IPS DF 6.9 (cell line): ENCODE measurements around the gene PURA.

ENCODE experiments used
- DNase-seq: peaks from one replicate; pipeline ENCODE4 v3.0.0-alpha.2; 2013; ENCODE audit warnings: low read depth, low spot score
- H3K27ac ChIP-seq: one replicate; pipeline ENCODE4 v1.5.1; 2013; ENCODE audit warnings: low read length, control low read depth
- H3K27me3 ChIP-seq: 2 replicates; pipeline ENCODE4 v1.6.1; 2013; ENCODE audit warnings: mild to moderate bottlenecking, low read length; ENCODE audit not compliant: control insufficient read depth, insufficient read depth
- H3K36me3 ChIP-seq: 2 replicates; pipeline ENCODE4 v1.6.1; 2013; ENCODE audit warnings: low read length; ENCODE audit not compliant: control insufficient read depth, insufficient read depth
- H3K4me1 ChIP-seq: 2 replicates; pipeline ENCODE4 v1.6.1; 2013; ENCODE audit warnings: low read length; ENCODE audit not compliant: control insufficient read depth, insufficient read depth
- H3K4me3 ChIP-seq: 2 replicates; pipeline ENCODE4 v1.5.1; 2013; ENCODE audit warnings: mild to moderate bottlenecking, low read length
- H3K9me3 ChIP-seq: 2 replicates; pipeline ENCODE4 v1.6.1; 2013; ENCODE audit warnings: low read length, inconsistent platforms; ENCODE audit not compliant: control insufficient read depth, insufficient read depth
- WGBS: extraction: QIAGEN DNeasy Blood & Tissue Kit; methylation state at CpG from one replicate; pipeline ENCODE4 v1.1.7; 2013; ENCODE audit warnings: mixed read lengths, missing lambda C conversion rate; ENCODE audit not compliant: insufficient read length, insufficient coverage; 5-methylcytosine and 5-hydroxymethylcytosine counted together

The PURA gene

DNA sequence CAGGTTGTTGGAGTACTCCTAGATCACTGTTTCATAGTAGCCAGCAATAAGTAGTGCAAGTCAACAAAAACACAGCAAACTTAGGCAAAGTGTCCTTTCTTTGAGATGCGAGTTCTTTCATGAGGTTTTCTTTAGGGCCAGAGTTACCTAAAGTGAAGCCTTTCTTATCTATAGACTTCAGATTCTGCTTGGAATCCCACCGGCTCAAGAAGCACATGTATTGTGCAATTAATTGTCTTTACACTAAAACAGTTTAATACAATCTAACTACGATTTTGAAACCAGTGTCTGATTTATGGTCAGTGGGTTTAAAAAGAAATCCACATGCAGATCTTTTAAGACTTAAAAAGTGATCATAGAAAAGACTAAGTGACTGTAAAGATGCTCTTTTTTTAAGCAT is 3.6 kb downstream of the PURA start:
- Histone ChIP-seq H3K4me1 (0 out of 2 replicates have a peak, but pooled peaks cover 3% of the 10 kb centered on the region), H3K27ac (no peak overlapping the region), H3K27me3 (peaks cover 10% of the 10 kb centered on the region; the same call in 1 of the 2 replicates), H3K36me3 (no peaks in the 10 kb centered on the region), H3K9me3 (no peaks in the 10 kb centered on the region), H3K4me3 (no peak overlapping the region)
- no CpG with 5 or more reads among the region's 3 CpGs for WGBS
- DNase-seq, result no peak

DNA sequence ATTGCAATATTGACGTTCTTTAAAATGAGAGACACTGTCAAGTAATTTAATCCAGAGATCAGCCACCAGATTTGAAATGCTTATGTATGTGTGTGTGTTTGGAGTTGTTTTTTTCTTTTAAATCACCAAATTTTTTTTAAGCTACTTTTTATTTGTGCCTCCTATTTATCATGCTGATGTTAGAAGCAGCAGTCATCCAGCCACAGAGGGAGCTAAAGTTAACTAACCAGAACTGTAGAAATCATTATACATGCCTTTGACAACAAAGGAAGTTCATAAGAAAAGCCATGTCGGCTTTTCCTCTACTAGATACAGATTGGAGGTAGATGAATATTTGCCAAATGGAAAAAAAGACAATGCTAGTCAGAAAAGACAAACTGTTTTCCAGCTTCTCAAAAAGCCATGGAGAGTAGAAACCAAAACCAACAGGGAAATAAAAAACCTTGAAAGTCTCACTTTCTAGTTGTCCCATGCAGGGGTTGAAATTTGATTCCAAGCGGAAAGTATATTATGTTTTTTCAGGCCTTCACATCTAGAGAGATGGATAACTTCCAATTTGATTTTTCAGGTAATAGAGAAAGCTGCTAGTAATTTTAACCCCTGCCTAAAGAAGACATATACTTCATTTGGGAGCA is 4.5 kb downstream of the PURA start:
- Histone ChIP-seq H3K4me1 (0 out of 2 replicates have a peak, but pooled peaks cover 3% of the 10 kb centered on the region), H3K36me3 (no peaks in the 10 kb centered on the region), H3K27me3 (peaks cover 5% of the 10 kb centered on the region; the same call in 1 of the 2 replicates), H3K4me3 (no peak overlapping the region), H3K9me3 (no peaks in the 10 kb centered on the region), H3K27ac (no peak overlapping the region)
- no peak for DNase-seq
- no CpG with 5 or more reads among the region's 3 CpGs for WGBS

DNA sequence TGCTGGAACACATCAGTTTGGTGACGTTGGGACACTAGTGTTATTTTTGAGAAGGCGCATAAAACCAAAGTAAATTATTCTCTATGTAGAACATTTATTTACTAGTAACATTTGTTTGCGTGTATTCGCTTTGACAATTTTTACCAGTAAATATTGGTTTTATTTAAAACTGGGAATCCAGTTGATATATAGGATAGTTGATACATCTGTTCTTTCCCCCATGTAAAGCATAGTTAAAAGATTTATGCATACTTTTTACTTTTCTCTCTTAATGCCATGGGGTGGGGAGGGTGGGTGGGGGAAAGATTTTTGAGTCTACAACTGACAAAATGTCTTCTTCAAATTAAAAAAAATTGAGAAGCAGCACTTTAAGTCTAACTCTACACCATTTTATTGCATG is 11.7 kb downstream of the PURA start, which contains the start of gene IGIP:
IGIP (plus strand) TSS at position 301 of the 400 bp plus-strand sequence. CDS start 2,540 bp downstream, outside the sequence.
- Histone ChIP-seq H3K36me3 (no peaks in the 10 kb centered on the region), H3K4me1 (0 out of 2 replicates have a peak, but pooled peaks cover 1% of the 10 kb centered on the region), H3K27ac (no peak within 1 kb of the TSS), H3K27me3 (no peaks in the 10 kb centered on the region), H3K4me3 (no peak within 1 kb of the TSS), H3K9me3 (no peaks in the 10 kb centered on the region)
- no CpG with 5 or more reads among the region's 4 CpGs for WGBS
- DNase-seq, result no peak

DNA sequence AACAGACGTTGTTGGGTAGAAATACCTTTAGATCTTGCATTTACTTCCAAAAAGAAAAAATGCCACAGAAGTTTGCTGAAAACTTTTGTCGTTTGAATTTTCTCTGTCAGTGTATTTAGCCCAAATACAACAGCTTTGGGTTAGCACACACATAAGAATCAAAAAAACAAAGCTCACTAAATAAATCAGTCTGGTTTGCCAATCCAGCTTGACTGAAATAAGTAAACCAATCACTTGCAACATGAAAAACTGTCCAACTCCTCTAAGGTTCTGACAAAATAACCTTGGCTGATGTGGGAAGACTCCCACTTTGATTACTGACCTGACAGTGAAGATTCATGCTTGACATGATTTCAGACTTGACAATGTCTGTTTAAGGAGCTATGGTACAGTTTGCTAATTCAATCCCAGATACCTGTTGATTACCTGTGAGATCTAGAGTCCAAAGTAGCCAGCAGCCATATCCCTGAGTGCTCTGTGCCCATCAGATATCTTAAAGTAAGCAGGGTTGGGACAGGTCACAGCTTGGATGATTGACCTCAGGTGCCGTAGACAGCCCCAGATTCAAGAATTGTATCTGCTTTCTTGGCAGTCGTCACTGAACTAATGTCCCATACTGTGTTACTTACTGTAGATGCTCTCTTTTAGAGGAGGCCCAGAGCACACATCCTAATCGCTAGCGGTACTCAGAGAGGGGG is 12.6 kb downstream of the PURA start:
- Histone ChIP-seq H3K9me3 (no peaks in the 10 kb centered on the region), H3K36me3 (no peaks in the 10 kb centered on the region), H3K27ac (no peak overlapping the region), H3K4me1 (peaks cover 1% of the 10 kb centered on the region; the same call in 1 of the 2 replicates), H3K4me3 (no peak overlapping the region), H3K27me3 (no peaks in the 10 kb centered on the region)
- DNase-seq, result no peak
- WGBS, result no CpG with 5 or more reads among the region's 6 CpGs

DNA sequence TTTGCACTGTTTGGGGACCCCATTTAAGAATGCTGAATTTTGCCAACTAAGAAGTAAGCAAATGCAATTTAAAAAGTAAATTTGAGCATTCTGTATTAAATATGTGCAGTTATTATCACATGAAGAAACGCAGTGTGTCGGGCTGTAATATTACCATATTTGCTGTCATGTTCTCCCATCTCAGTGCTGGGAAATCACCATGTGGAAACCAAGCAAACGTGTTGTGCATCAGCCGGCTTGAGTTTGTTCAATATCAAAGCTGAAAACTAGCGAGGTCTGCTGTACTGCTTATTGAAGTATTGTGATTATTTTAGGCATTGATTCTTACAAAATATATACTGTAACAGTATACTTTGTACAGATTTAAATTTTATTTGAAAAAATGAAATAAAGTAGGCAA is 14.5 kb downstream of the PURA start:
- no peak for DNase-seq
- Histone ChIP-seq H3K27me3 (no peaks in the 10 kb centered on the region), H3K27ac (no peak overlapping the region), H3K4me1 (peaks cover 1% of the 10 kb centered on the region; the same call in 1 of the 2 replicates), H3K36me3 (no peaks in the 10 kb centered on the region), H3K9me3 (no peaks in the 10 kb centered on the region), H3K4me3 (no peak overlapping the region)
- no CpG with 5 or more reads among the region's 5 CpGs for WGBS

DNA sequence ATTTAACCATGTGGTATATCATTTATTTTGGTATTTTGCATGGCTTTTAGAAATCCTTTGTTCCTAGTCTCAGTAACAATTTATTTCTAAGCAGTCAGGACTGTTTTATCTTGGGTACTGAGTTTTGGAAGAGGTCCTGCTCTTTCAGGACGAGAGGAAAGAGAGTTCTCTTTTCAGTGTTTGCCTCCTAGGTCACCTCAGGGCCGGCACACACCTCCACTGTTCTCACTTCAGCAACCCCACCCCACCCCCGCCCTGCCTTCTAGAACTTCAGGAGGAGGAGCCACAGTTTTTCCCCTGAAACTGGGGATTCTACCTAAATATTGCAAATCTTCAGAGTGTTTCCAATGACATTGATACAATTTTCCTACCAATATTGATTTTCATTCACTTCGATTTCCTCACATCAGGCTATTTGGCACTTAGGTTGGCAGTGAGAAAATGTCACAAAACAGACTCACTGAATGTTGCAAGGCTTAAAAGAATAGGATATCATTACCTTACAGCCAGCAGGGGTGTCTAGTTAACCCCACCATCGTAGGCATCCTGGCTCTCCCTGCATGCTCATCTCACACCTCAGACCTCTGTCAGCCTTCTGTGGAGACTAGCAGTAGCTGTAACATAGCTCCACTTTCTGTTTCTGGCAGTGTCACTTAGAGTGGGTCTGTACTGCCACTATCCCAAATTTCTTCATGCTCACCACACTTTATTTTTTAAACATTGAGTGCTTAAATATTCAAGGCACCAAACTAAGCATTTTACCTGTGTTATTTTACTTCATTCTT is 17.2 kb downstream of the PURA start:
- Histone ChIP-seq H3K4me3 (no peak overlapping the region), H3K27me3 (no peaks in the 10 kb centered on the region), H3K36me3 (no peaks in the 10 kb centered on the region), H3K9me3 (no peaks in the 10 kb centered on the region), H3K27ac (no peak overlapping the region), H3K4me1 (peaks cover 1% of the 10 kb centered on the region; the same call in 1 of the 2 replicates)
- WGBS, result no CpG with 5 or more reads among the region's 5 CpGs
- no peak for DNase-seq

DNA sequence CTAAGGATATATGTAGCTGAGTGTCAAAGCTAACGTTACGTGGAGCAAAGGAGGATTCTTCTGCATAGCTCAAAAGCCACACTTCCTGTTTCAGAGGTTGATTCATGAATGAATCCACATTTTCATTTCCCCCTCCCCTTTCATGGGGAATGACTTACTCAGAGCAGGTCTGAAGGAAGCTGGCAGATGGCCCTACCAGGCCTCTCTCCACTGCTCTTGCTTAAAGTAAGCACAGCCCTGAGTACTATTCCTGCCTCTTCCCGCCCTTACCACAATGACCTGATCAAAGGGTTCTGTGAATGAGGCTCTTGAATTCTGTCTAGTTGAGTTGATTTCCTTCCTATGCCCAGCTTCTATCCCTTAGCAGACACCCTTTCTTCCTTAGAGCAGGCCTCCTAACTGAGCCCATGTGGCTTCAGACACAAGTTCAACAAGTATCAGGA is 18.1 kb downstream of the PURA start:
- peaks cover 1% of the 10 kb centered on the region; the same call in 1 of the 2 replicates for H3K4me1 ChIP-seq
- no peak overlapping the region for H3K27ac ChIP-seq
- WGBS, result no CpG with 5 or more reads among the region's 3 CpGs
- no peaks in the 10 kb centered on the region for H3K9me3 ChIP-seq
- no peak for DNase-seq
- H3K27me3 ChIP-seq, result no peaks in the 10 kb centered on the region
- H3K4me3 ChIP-seq, result no peak overlapping the region
- no peaks in the 10 kb centered on the region for H3K36me3 ChIP-seq

DNA sequence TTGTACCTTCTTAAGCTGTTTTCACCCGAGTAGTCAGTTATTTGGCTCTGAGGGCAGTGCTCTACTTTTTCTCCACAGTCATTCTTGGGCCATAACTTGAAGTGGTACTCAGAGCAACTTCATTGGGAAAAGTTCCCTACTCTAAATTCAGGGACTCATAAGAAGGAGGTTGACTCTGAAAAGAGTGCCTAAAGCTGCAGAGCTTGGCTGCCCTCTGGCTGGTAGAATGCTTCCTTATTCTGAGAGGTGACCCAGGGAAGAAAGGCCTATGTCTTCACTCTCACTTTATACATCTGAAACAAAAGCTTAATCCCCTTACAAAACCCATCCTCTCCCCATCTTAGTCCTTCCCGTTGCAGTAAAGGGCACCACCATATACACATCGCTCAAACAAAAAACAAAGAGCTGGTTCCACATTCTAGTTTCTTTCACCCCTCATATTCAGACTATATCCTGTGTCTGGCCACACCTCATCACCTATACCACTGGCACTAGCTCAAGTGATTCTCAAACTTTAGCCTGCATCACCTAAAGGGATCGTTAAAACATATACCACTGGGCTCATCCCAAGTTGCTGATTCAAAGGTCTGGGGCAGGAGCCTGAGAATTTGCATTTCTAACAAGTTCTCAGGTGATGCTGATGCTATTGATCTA is 19.7 kb downstream of the PURA start:
- H3K27me3 ChIP-seq, result no peaks in the 10 kb centered on the region
- no peaks in the 10 kb centered on the region for H3K9me3 ChIP-seq
- no peak overlapping the region for H3K4me3 ChIP-seq
- H3K4me1 ChIP-seq, result peaks cover 1% of the 10 kb centered on the region; the same call in 1 of the 2 replicates
- no CpG with 5 or more reads among the region's 4 CpGs for WGBS
- H3K27ac ChIP-seq, result no peak overlapping the region
- DNase-seq, result no peak
- H3K36me3 ChIP-seq, result no peaks in the 10 kb centered on the region

DNA sequence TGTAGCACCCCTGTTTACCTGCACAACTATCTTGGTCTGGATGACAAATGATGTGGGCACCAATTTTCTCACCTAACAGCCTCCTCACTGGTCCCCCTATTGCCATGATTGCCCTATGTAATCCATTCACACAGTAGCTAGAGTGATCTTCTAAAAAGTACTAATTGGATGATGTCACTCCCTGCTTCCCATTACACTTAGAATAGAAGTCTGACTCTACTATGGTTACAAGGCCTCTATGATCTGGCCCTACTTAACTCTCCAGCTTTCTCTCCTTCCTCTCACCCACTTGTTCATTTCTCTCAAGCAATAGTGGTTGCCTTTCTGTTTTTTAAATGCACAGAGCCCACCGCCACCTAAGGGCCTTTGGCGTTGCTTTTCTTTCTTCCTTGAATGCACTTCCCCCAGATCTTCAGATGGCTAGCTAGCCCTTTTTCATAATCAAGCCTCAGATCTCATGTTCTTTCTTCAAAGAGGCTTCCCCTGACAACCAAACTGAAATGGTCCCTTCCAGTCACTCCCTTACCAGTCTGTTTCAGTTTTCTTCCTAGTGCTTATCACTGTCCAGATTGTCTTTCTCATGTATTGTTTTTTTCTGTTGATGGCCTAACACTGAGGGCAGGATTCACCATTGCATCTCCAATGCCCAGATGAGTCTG is 20.5 kb downstream of the PURA start:
- no CpG with 5 or more reads among the region's 2 CpGs for WGBS
- Histone ChIP-seq H3K27me3 (no peaks in the 10 kb centered on the region), H3K9me3 (no peaks in the 10 kb centered on the region), H3K27ac (no peak overlapping the region), H3K4me3 (no peak overlapping the region), H3K4me1 (peaks cover 1% of the 10 kb centered on the region; the same call in 1 of the 2 replicates), H3K36me3 (no peaks in the 10 kb centered on the region)
- DNase-seq, result no peak
